Mononuclear cell (primary cell): ENCODE data around the gene EPB42. TPM values are rescaled to one million over a fixed set of nuclear protein-coding genes. Genes with fewer than 3 reads are reported as not detected.
"Not testable (repeated sequence)": the region's sequence is repeated elsewhere in the genome, so short reads cannot be mapped to it uniquely, and the experiment has no call there.

Experiments used
- H3K27me3 ChIP-seq: 2 replicates; pipeline ENCODE4 v1.6.0; 2011; ENCODE audit warnings: low read length, control low read depth; ENCODE audit not compliant: insufficient read depth
- H3K4me1 ChIP-seq: 2 replicates; pipeline ENCODE4 v1.5.1; 2011; ENCODE audit warnings: mild to moderate bottlenecking, low read length, control low read depth; ENCODE audit not compliant: insufficient read depth
- H3K4me3 ChIP-seq: 2 replicates; pipeline ENCODE4 v1.5.1; 2011; ENCODE audit warnings: mild to moderate bottlenecking, low read length, moderate library complexity
- H3K9me3 ChIP-seq: 2 replicates; pipeline ENCODE4 v1.5.1; 2011; ENCODE audit warnings: low read depth, mild to moderate bottlenecking, control low read depth, low read length
- total RNA-seq: library from RNA; depleted of rRNA; stranded (reverse); fragments of >200 nt; gene quantifications from one replicate; pipeline ENCODE4 v1.2.3, GENCODE V29; 2012

The EPB42 gene
- total RNA-seq, 1 donor = 0.10 TPM

DNA sequence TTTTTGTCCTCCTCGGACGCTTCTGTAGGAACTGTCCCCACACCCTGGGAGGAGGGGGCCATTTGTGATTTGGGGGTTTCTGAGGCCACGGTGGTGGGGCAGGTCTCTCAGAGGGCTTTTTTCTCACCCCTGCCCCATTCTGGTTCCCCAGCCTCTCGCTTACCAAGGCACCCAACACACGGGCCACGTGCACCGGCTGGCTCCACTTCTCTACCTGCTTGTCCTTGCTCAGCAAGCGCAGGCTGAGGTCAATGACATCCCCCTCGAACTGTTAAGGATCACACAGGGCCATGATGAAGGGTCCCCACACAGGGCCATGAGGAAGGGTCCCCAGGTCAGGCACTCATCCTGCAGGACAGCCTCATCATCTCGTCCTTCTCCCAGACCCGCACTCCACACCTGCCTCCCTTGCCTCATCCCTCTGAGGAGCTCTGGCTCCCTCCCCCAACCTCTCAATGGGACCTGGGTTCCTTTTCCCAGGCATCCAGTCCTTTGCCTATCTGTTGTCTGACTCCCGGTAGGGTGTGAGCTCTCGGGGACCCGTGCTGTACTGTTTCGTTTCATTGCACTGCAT is 10.6 kb downstream of the EPB42 start:
- Histone ChIP-seq H3K9me3 (no peaks in the 10 kb centered on the region), H3K27me3 (no peaks in the 10 kb centered on the region), H3K4me1 (no peaks in the 10 kb centered on the region), H3K4me3 (no peak overlapping the region)

DNA sequence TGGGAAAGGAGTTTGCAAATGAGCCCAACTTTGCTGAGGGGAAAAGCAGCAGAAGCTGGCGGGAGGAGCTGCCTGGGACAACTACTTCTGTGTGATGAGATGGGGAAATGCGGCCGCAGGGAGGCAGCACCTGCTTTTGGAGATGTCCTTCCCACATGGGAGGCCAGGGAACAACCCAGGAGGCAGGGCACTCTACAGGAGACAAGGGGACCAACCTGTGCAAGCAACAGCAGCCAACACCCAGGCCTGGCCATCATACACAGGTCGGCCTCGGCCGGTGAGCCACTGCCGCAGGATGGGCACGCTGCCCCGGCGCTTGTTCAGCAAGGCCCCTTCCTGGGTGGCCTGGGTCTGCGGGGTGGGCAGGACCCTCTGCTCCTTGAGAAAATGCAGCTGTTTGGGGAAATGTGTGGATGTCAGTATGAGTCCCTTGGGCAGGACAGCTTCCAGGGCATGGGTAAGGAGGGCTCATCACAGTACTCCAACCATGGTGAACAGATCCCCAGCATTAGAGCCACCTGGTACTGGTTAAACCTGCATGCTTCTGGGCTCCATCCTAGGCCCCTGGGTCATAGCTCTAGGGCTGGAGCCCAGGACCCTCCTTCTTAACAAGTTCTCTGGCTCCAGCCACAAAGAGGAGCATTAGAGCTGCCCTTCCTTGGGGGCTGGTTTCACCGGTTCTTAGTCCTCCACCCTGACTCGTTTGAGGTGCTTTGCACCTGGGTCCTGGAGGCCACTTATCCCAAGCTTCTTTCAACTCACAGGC is 11.6 kb downstream of the EPB42 start:
- no peak overlapping the region for H3K4me3 ChIP-seq
- no peaks in the 10 kb centered on the region for H3K4me1 ChIP-seq
- H3K9me3 ChIP-seq = no peaks in the 10 kb centered on the region
- no peaks in the 10 kb centered on the region for H3K27me3 ChIP-seq

DNA sequence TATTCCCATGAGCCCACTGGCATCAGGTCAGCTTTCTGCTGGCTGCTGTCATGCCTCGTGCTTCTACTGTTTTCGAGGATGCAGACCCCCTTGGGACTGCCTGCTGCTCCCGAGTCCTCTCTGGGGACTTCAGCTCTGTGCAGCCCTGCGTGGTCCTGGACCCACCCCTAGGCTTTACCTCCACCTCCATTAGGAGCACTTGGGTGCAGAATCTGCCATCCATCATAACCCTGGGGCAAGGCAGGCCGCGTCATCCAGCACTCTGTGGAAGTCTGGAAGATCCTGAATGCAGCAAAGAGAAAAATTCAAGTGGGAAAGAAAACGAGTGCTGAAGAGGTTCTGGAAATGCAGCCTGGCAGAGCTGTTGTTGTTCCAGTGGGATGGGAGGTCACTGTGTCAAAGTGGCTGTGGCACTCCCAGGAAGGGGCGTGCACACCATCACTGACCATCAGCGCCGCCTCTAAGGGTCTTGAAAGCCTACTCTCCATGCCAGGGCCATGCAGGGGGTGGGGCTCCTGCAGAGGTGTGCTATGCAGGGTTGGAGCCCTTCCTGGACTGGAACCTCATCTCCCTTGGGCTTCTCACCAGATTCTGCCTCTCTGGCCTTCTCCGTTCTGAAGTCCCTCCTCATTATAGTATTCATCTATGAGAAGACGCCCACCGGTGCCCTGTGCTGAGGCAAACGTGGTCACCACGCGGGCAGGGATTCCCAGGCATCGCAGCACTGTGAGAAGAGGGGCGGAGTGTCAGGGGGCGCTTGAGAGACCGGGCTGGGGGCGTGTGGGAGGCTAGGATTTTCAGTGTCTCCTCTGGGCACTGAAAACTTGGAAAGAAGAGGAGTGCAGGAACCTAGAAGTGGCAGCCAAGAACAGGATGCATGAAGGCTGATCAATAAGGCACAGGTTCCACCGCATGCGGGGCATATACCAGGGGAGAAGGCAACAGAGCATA is 12.5 kb downstream of the EPB42 start:
- H3K9me3 ChIP-seq = no peaks in the 10 kb centered on the region
- H3K4me3 ChIP-seq = no peak overlapping the region
- no peaks in the 10 kb centered on the region for H3K4me1 ChIP-seq
- no peaks in the 10 kb centered on the region for H3K27me3 ChIP-seq

DNA sequence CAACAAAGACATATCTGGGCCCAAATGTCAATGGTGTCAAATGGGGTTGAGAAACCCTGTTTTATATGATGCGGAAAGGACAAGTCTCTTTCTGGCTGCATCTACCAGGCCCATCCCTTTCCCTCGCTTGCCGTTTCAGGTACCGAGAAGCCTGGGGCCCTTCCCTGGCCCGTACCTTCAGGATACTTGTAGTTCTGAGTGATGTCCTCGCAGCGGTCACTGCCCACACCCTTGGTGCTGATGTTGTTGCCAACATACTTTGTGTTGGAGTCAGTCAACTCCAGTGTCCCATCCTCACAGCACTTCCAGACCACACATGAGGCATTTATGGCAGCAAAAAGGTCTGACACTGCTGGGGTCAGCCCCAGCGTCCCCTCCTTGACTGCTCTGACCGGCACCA is 13.8 kb downstream of the EPB42 start:
- Histone ChIP-seq H3K4me3 (no peak overlapping the region), H3K27me3 (no peaks in the 10 kb centered on the region), H3K4me1 (no peaks in the 10 kb centered on the region), H3K9me3 (no peaks in the 10 kb centered on the region)

DNA sequence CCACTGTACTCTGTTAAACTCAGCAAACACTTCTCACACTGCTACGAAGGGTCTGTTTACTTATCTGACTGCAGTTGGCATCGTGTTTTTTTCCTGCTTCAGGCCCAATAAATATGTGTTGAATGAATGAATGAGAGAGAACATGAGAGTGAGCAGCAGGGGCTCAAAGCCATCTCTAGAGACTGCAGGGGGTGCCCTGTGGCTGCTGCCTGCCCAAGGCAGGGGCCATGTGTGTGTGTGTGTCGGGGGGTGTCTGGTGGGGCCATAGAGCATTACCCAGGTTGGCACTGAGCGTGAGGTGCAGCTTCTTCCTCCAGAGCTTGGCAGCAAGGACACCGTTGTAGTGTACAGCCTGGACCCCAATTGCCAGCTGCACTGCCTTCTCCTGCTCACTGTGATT is 14.8 kb downstream of the EPB42 start:
- Histone ChIP-seq H3K9me3 (no peaks in the 10 kb centered on the region), H3K27me3 (no peaks in the 10 kb centered on the region), H3K4me3 (no peak overlapping the region), H3K4me1 (no peaks in the 10 kb centered on the region)

DNA sequence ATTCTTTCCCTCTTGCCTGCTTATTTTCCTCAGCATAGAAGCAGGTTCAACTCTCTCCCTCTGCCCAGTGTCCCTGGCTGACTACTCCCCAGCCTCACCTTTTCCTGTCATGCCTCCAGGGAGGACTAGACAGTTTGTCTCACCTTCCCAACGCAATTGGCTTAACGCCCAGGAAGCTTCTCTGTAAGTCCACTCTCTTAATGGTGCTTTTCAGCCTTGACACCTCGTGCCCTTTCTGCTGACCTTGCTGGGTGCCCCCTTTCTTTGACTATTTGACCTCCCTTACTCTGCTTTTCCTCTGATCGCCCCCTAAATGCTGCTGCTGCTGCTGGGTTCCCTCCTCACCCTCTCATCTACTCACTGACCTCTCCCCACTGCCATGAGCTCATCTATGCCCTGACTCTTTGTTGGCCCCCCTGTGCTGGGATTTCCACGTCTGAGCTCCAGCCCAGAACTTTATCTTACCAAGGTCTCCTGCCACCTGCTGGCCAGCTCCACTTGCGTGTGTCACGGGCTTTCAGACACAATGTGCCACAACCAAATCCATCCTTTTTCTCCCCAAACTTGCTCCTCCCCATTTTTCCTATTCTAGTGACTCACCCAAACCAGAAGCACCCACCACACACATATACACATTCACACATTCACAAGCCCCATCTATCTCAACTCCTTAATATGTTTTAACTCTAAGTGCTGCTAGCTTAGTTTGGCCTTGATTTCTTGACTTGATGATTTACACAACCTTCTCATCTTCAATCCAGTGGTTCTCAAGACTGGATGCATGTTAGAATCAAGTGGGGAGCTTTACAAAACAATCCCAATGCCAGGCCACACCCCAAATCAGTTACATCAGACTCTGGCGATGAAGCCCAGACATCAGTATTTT is 16.6 kb downstream of the EPB42 start:
- H3K27me3 ChIP-seq = no peaks in the 10 kb centered on the region
- H3K4me1 ChIP-seq = no peaks in the 10 kb centered on the region
- no peak overlapping the region for H3K4me3 ChIP-seq
- H3K9me3 ChIP-seq = no peaks in the 10 kb centered on the region

DNA sequence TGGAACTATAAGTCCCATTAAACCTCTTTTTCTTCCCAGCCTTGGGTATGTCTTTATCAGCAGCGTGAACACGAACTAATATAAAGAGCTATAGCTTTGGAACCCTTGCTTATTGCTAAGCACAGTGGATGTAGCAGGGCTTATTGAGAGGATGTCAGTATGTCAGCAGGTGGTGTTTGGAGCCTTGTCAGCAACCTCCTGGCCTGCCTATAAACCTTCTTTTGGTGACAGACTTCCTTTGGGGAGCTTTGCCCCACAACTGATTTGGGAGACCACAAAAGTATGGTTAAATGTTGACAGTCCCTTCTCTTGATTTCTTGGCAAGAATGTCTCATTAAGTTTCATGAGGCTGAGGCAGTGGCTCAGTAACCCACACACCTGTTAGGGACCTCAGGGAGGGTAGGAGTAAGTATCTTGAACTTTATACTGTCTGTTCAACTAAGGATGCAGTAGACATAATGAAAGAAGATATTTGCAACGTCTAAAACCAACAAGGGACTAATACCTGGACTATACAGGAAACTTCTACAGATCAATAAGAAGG is 20.8 kb downstream of the EPB42 start:
- Histone ChIP-seq H3K4me1 (no peaks in the 10 kb centered on the region), H3K27me3 (no peaks in the 10 kb centered on the region), H3K4me3 (no peak overlapping the region), H3K9me3 (no peaks in the 10 kb centered on the region)

DNA sequence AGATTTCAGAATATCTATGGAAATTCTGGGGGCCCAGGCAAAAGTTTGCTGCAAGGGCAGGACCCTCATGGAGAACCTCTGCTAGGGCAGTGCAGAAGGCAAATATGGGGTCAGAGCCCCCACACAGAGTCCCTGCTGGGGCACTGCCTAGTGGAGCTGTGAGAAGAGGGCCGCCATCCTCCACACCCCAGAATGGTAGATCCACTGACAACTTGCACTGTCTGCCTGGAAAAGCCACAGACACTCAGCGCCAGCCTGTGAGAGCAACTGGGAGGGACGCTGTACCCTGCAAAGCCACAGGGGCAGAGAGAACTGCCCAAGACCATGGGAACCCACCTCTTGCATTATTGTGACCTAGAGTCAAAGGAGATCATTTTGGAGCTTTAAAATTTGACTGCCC is 21.8 kb downstream of the EPB42 start:
- Histone ChIP-seq H3K9me3 (no peaks in the 10 kb centered on the region), H3K27me3 (no peaks in the 10 kb centered on the region), H3K4me3 (no peak overlapping the region), H3K4me1 (no peaks in the 10 kb centered on the region)

DNA sequence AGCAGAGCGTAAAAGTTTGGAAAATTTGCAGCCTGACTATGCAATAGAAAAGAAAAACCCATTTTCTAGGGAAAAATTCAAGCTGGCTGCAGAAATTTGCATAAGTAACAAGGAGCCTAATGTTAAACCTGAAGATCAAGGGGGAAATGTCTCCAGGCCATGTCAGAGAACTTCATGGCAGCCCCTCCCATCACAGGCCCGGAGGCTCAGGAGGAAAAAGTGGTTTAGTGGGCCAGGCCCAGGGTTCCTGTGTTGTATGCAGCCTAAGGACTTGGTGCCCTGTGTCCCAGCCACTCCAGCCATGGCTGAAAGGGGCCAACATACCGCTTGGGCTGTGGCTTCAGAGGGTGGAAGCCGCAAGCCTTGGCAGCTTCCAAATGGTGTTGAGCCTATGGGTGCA is 22.3 kb downstream of the EPB42 start:
- not testable (repeated sequence) for H3K9me3 ChIP-seq, H3K4me1 ChIP-seq, H3K4me3 ChIP-seq, H3K27me3 ChIP-seq

DNA sequence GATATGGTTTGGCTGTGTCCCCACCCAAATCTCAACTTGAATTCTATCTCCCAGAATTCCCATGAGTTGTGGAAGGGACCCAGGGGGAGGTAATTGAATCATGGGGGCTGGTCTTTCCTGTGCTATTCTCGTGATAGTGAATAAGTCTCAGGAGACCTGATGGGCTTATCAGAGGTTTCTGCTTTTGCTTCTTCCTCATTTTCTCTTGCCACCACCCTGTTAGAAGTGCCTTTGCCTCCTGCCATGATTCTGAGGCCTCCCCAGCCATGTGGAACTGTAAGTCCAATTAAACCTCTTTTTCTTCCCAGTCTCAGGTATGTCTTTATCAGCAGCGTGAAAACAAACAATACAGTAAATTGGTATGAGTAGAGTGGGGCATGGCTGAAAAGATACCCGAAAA is 23.0 kb downstream of the EPB42 start:
- not testable (repeated sequence) for H3K27me3 ChIP-seq, H3K9me3 ChIP-seq, H3K4me3 ChIP-seq

DNA sequence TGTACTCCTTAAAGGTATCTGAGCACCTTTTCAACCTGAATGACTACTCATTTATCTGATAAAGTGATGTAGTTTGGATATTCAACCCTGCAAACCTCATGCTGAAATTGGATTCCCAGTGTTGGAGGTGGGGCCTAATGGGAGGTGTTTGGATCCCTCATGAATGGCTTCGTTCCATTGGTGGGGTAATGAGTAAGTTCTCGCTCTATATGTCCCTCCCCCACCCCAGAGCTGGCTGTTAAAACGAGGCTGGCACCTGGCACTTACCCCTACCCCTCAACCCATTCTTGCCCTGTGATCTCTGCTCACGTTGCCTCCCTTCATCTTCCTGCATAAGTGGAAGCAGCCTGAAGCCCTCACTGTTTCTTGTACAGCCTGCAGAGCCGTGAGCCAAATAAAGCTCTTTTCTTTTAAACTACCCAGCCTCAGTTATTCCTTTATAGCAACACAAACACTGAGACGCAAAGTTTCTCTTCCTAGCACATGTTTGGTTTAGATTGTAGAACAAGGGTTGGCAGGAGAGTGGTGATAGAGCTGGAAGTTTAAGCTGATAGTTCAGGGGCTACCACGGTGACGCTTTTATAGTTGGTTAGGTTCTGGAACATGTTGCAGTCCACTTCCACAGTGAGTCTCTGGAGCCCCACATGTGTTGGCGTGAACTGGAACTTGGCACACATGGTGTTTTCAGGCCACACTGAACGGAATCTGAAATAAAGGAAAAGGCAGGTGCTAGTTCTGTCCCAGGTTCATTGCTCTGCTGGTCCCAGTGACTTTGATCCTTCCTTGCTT is 23.9 kb downstream of the EPB42 start:
- Histone ChIP-seq H3K4me1 (no peaks in the 10 kb centered on the region), H3K9me3 (no peaks in the 10 kb centered on the region), H3K27me3 (no peaks in the 10 kb centered on the region), H3K4me3 (no peak overlapping the region)

More for the DNA sequence above, 23.0 kb downstream of the EPB42 start:
- H3K4me1 ChIP-seq = not testable (repeated sequence)

DNA sequence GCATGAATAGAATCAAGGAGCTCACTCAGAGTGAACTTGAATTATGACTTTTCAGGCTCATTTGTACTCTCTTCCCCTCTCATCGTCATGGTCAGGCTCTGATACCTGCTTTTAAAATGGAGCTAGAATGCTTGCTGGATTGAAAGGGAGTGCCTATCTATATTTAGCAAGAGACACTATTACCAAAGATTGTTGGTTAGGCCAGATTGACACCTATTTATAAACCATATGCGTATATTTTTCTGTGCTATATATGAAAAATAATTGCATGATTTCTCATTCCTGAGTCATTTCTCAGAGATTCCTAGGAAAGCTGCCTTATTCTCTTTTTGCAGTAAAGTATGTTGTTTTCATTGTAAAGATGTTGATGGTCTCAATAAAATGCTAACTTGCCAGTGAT is 26.0 kb downstream of the EPB42 start:
- Histone ChIP-seq H3K4me1 (no peaks in the 10 kb centered on the region), H3K27me3 (no peaks in the 10 kb centered on the region), H3K9me3 (no peaks in the 10 kb centered on the region), H3K4me3 (no peak overlapping the region)

DNA sequence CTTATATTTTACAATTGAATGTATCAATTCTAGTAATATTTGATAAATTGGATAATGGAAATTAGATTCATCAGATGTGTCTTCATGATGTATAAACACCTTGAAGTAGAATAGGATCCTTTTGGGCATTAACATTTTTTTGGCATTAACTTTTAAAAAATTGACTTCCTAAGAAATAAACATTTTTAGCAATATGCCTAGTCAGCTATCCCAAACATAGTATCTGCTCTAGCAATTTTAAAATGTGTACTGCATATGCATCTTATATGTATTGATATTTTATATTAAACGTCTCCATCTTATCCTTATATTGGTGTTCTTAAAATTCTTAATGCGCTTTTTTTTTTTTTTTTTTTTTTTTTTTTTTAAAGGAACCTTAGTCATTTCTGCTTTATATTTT is 27.1 kb downstream of the EPB42 start:
- Histone ChIP-seq H3K4me1 (no peaks in the 10 kb centered on the region), H3K9me3 (no peaks in the 10 kb centered on the region), H3K4me3 (no peak overlapping the region), H3K27me3 (no peaks in the 10 kb centered on the region)

DNA sequence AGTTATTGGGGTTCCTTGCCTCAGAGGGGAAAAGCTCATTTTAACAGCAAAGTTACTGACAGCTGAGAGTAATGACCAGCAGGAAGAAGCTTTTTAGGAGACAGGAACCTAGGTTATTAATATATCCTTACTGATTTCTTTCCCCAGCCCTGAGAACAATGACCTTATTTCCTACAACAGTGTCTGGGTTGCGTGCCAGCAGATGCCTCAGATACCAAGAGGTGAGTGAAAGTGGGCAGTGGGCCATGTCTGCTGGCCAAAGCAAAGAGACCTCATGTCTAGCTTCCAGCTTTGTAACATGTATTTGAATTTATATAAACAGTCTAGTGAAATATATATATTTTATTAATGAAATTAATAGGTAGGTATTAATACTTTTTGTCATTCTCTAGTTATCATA is 30.6 kb downstream of the EPB42 start:
- Histone ChIP-seq H3K4me1 (peaks cover 21% of the 10 kb centered on the region), H3K27me3 (no peaks in the 10 kb centered on the region), H3K9me3 (no peaks in the 10 kb centered on the region), H3K4me3 (no peak overlapping the region)
